ENCODE data around the gene TDRKH. TPM values are rescaled to one million over a fixed set of nuclear protein-coding genes. Genes with fewer than 3 reads are reported as not detected.

The TDRKH gene
- total RNA-seq, 1 experiment from 2014 or later: 11.1 TPM

- no peak overlapping the region; the same call in 1 of the 2 replicates for H3K27ac ChIP-seq (ENCODE audit: low read depth, low read length)
- peak overlapping the region; percentile 78 for H3K4me2 ChIP-seq (ENCODE audit: low read length)
- H3K79me2 ChIP-seq (ENCODE audit: insufficient read depth, low read length): no peaks in the 10 kb centered on the region
- RAD21 ChIA-PET (ENCODE audit: low non-redundant PET in 1 of 2, low total read pairs in 2 of 2, uncharacterized antibody in 2 of 2, unreplicated experiment in 2 of 2): no interaction called here
- no peaks in the 10 kb centered on the region for H3K36me3 ChIP-seq (ENCODE audit: control insufficient read depth in 1 of 2, insufficient read depth in 2 of 2, low read length in 2 of 2)
- H3K27me3 ChIP-seq (ENCODE audit: insufficient read depth, low read length): no peaks in the 10 kb centered on the region
- CTCF ChIA-PET: no interaction called here
- ATAC-seq (no peak), DNase-seq (ENCODE audit: low read depth, low spot score) (no peak)
- no peaks in the 10 kb centered on the region; the same call in 1 of the 2 replicates for H3K9me2 ChIP-seq (ENCODE audit: insufficient read depth)
- TF ChIP-seq CEBPB (IDR thresholded peaks at IDR 0.05; ENCODE audit: low read depth) (no peak), EZH2 (IDR thresholded peaks at IDR 0.05) (no peak), ZNF274 (IDR thresholded peaks at IDR 0.05; ENCODE audit: low read depth, low read length) (no peak), POLR2AphosphoS5 (IDR thresholded peaks at IDR 0.05; ENCODE audit: low read depth, low read length) (no peak), ZBTB33 (IDR thresholded peaks at IDR 0.05; ENCODE audit: extremely low read depth, insufficient replicate concordance, low read length) (no peak), SIN3A (IDR thresholded peaks at IDR 0.05; ENCODE audit: low read depth) (no peak), REST (IDR thresholded peaks at IDR 0.05; ENCODE audit: low read depth) (no peak), ELF1 (IDR thresholded peaks at IDR 0.05; ENCODE audit: borderline replicate concordance, low read depth) (no peak), ATF3 (IDR thresholded peaks at IDR 0.05) (no peak), SP1 (IDR thresholded peaks at IDR 0.05; ENCODE audit: low read depth) (no peak), EGR1 (IDR thresholded peaks at IDR 0.05; ENCODE audit: low read depth) (no peak), TCF7L2 (IDR thresholded peaks at IDR 0.05; ENCODE audit: borderline replicate concordance, extremely low read depth, insufficient read depth, insufficient read length) (no peak), SRF (IDR thresholded peaks at IDR 0.05; ENCODE audit: low read depth) (no peak)
- BruUV-seq (replicated peaks): no TSS peak
- peak overlapping the region; percentile 41; the same call in 1 of the 2 replicates for H3K9ac ChIP-seq (ENCODE audit: low read length)
- intact Hi-C loops (cut with micrococcal nuclease): loop anchor here (5.0 kb wide), 3 partner anchors 397 to 642 kb away; partner anchors contain the start of gene PIP5K1A
- H3K4me1 ChIP-seq (ENCODE audit: control insufficient read depth in 1 of 2, insufficient read depth in 2 of 2, low read length in 2 of 2): peaks cover 0 to 45% of the 10 kb centered on the region in 2 experiments; a peak in 2 of 4 replicates
- no peaks in the 10 kb centered on the region for H4K20me1 ChIP-seq (ENCODE audit: insufficient read depth)
- peaks cover 0 to 3% of the 10 kb centered on the region in 2 experiments; a peak in 1 of 4 replicates for H3K9me3 ChIP-seq (ENCODE audit: control insufficient read depth in 1 of 2, insufficient read depth in 1 of 2, low read depth in 1 of 2, low read length in 2 of 2)
- POLR2A ChIA-PET: no interaction called here
- peak overlapping the region in 1 of 2 experiments; percentile 31; a peak in 2 of 4 replicates for H3K4me3 ChIP-seq (replicated peaks in 1 of 2; ENCODE audit: low read depth in 1 of 2, low read length in 2 of 2)
- H2AFZ ChIP-seq (ENCODE audit: low read depth, low read length, poor library complexity, severe bottlenecking): no peak overlapping the region
Measured at GRCh38 chr1:151839082-151839412, 48.7 kb upstream of the TDRKH start.

All from HCT116 (cell line).